K562 (cell line): ENCODE measurements around the gene ATRIP. TPM values are rescaled to one million over a fixed set of nuclear protein-coding genes. Genes with fewer than 3 reads are reported as not detected.

ENCODE experiments used
- ATAC-seq: fragments of 200-7000 bp; cut with Tn5 transposase; 3 replicates; pipeline ENCODE4 v1.9.1; 2020; ENCODE audit warnings: moderate library complexity
- BruUV-seq: library from RNA; stranded (reverse); fragments of 400-500 nt; replicated peaks from 2 replicates; lab custom pipeline; 2021; lab: Mats Ljungman, UMichigan
- CTCF ChIA-PET: fragments of 300-600 bp; formaldehyde crosslinking; extraction: SDS; loops from one replicate; lab custom pipeline; 2021; ENCODE audit warnings: low intra/inter-chr PET ratio; lab: Yijun Ruan, JAX
- POLR2A ChIA-PET: fragments of 300-600, 350-650 bp; sonication (Branson Sonifier 250); formaldehyde crosslinking; extraction: SDS; loops from one replicate; lab custom pipeline; 2021; ENCODE audit warnings: antibody characterized with exemption, inconsistent platforms; lab: Yijun Ruan, JAX
- DNase-seq, 4 experiments: peaks; one replicate each; pipeline versions ENCODE4 v3.0.0 to v3.0.0-alpha.2; 2011 to 2018; ENCODE audit warnings: low spot score in 3 of 4, mixed read lengths in 3 of 4; ENCODE audit errors: extremely low read depth in 1 of 4
- FAIRE-seq: peaks from 2 replicates; lab custom pipeline; 2011; peaks lifted over from hg19 to GRCh38; lab: Jason Lieb, UNC
- H2AFZ ChIP-seq: 2 replicates; pipeline ENCODE4 v1.6.0; 2011; ENCODE audit warnings: low read depth, low read length, control low read depth, inconsistent platforms
- H3K27ac ChIP-seq: fragments of 200-600 bp; 3 replicates; pipeline ENCODE4 v1.8.0; 2011; ENCODE audit warnings: low read depth, mild to moderate bottlenecking, control low read depth, inconsistent platforms, low read length, moderate library complexity, mixed read lengths; ENCODE audit errors: extremely low read depth
- H3K27me3 ChIP-seq, 2 experiments: fragments of 300-600 bp in 1 of 2; 2 replicates in 1 of 2; 3 replicates in 1 of 2; pipeline versions ENCODE4 v1.6.0 to v1.8.0; 2011; ENCODE audit warnings: inconsistent platforms in 2 of 2, low read length in 2 of 2, mild to moderate bottlenecking in 1 of 2, mixed read lengths in 1 of 2, moderate library complexity in 1 of 2; ENCODE audit not compliant: control insufficient read depth in 2 of 2, insufficient read depth in 2 of 2
- H3K36me3 ChIP-seq: fragments of 300-600 bp; 3 replicates; pipeline ENCODE4 v1.8.0; 2011; ENCODE audit warnings: mild to moderate bottlenecking, low read length, inconsistent platforms; ENCODE audit not compliant: control insufficient read depth, insufficient read depth
- H3K4me1 ChIP-seq, 2 experiments: fragments of 200-600 bp in 1 of 2; replicated peaks in 1 of 2; 2 replicates in 1 of 2; 3 replicates in 1 of 2; pipeline versions ENCODE4 v1.5.1 to v1.8.0; 2011; ENCODE audit warnings: inconsistent platforms in 2 of 2, low read length in 2 of 2, mild to moderate bottlenecking in 1 of 2, mixed read lengths in 1 of 2, moderate library complexity in 1 of 2; ENCODE audit not compliant: control insufficient read depth in 2 of 2, insufficient read depth in 2 of 2
- H3K4me2 ChIP-seq: 2 replicates; pipeline ENCODE4 v1.6.1; 2011; ENCODE audit warnings: low read length, control low read depth, inconsistent platforms, mixed read lengths; ENCODE audit not compliant: insufficient read depth
- H3K4me3 ChIP-seq: fragments of 200-600 bp; sonication (generic), shearing (Covaris generic); 2 replicates; pipeline ENCODE4 v1.5.1; 2016; ENCODE audit warnings: control low read depth, inconsistent platforms
- H3K79me2 ChIP-seq: fragments of 200-600 bp; 3 replicates; pipeline ENCODE4 v1.8.0; 2011; ENCODE audit warnings: low read length, inconsistent platforms; ENCODE audit not compliant: control insufficient read depth, insufficient read depth
- H3K9ac ChIP-seq, 2 experiments: 2 replicates each; pipeline versions ENCODE4 v1.6.0 to v1.6.1; 2011; ENCODE audit warnings: low read depth in 2 of 2, low read length in 2 of 2, control low read depth in 1 of 2, inconsistent platforms in 1 of 2, mild to moderate bottlenecking in 1 of 2, mixed read lengths in 1 of 2; ENCODE audit not compliant: insufficient read depth in 1 of 2
- H3K9me1 ChIP-seq: one replicate; pipeline ENCODE4 v1.6.0; 2011; ENCODE audit warnings: inconsistent platforms, mild to moderate bottlenecking, low read length, moderate library complexity; ENCODE audit not compliant: control insufficient read depth, insufficient read depth
- H3K9me3 ChIP-seq: replicated peaks from 2 replicates; pipeline ENCODE4 v1.5.1; 2011; ENCODE audit warnings: low read depth, low read length, inconsistent platforms; ENCODE audit not compliant: control insufficient read depth, insufficient read depth
- H4K20me1 ChIP-seq: replicated peaks from 2 replicates; pipeline ENCODE4 v1.6.1; 2011; ENCODE audit warnings: low read length, inconsistent platforms, mixed read lengths; ENCODE audit not compliant: control insufficient read depth, insufficient read depth
- CTBP1 ChIP-seq: fragments of 450-650 bp; IDR thresholded peaks from 2 replicates; pipeline ENCODE4 v1.6.1; 2016; ENCODE audit warnings: borderline replicate concordance
- E2F3 ChIP-seq: fragments of 250-450 bp; sonication (Bioruptor Pico); IDR thresholded peaks from 2 replicates; pipeline ENCODE4 v1.4.0; 2020; ENCODE audit warnings: mild to moderate bottlenecking
- EP300 ChIP-seq: IDR thresholded peaks from 2 replicates; pipeline ENCODE4 v1.6.1; 2012; ENCODE audit warnings: low read length, improper control_type of control experiment
- FOXK1 ChIP-seq: sonication (generic); formaldehyde crosslinking; IDR thresholded peaks from 2 replicates; pipeline ENCODE4 v1.8.0; 2022; ENCODE audit warnings: missing genetic modification reagents, mild to moderate bottlenecking, borderline replicate concordance
- NCOA1 ChIP-seq: fragments of 450-650 bp; IDR thresholded peaks from 2 replicates; pipeline ENCODE4 v1.6.1; 2016; ENCODE audit warnings: low read depth
- NR2C1 ChIP-seq, 2 experiments: fragments of 450-650 bp; IDR thresholded peaks; 2 replicates each; pipeline ENCODE4 v1.6.1; 2017; ENCODE audit warnings: mild to moderate bottlenecking in 2 of 2, antibody characterized with exemption in 1 of 2, inconsistent platforms in 1 of 2, missing compliant biosample characterization in 1 of 2, missing genetic modification characterization in 1 of 2
- NUFIP1 ChIP-seq: fragments of 450-650 bp; IDR thresholded peaks from 2 replicates; pipeline ENCODE4 v1.6.1; 2018; ENCODE audit not compliant: partially characterized antibody
- SAFB ChIP-seq: fragments of 200-400 bp; formaldehyde crosslinking; IDR thresholded peaks from 2 replicates; pipeline ENCODE4 v1.6.1; 2017; ENCODE audit warnings: low read depth, low read length, borderline replicate concordance
- ZNF124 ChIP-seq: sonication (generic); formaldehyde crosslinking; IDR thresholded peaks from 2 replicates; pipeline ENCODE4 v1.8.1; 2022; ENCODE audit warnings: missing genetic modification reagents
- ZNF561 ChIP-seq: fragments of 450-650 bp; formaldehyde crosslinking; conservative IDR thresholded peaks from 2 replicates; pipeline ENCODE4 v1.4.0; 2020; ENCODE audit warnings: mild to moderate bottlenecking, moderate library complexity
- ZNF717 ChIP-seq: fragments of 250-450 bp; sonication (Bioruptor Pico); IDR thresholded peaks from 2 replicates; pipeline ENCODE4 v1.5.0; 2021
- WGBS: fragments of 100-300 bp; shearing (Covaris generic); methylation state at CpG from one replicate; pipeline ENCODE4 v1.1.6; 2016; ENCODE audit warnings: low coverage, mixed read lengths; ENCODE audit not compliant: insufficient coverage; ENCODE audit errors: missing lambda C conversion rate; 5-methylcytosine and 5-hydroxymethylcytosine counted together
- in situ Hi-C: fragments of 300-500 bp; cut with MboI; formaldehyde crosslinking; loops from 4 replicates; pipeline ENCODE4 v1.15.0; 2018; ENCODE audit warnings: inconsistent platforms, mixed read lengths
- intact Hi-C: fragments of 100-400 bp; cut with micrococcal nuclease; formaldehyde crosslinking; loops from 2 replicates; pipeline ENCODE4 v1.14.2; 2022
- polyA plus RNA-seq, 8 experiments: library from polyadenylated mRNA; depleted of rRNA in 4 of 8; stranded (reverse) in 5 of 8; unstranded in 3 of 8; fragments of >200 nt; fragmentation: Nextera tagmentation in 2 of 8; fragmentation: Illumina TruSeq in 1 of 8; extraction: Ambion mirVana in 2 of 8; extraction: Trizol in 1 of 8; gene quantifications; 2 replicates each; pipeline versions ENCODE4 v1.2.1 to v1.2.3, GENCODE V29; 2011 to 2014; ENCODE audit warnings: inconsistent platforms in 1 of 8, missing spikeins in 1 of 8
- total RNA-seq, 7 experiments: library from RNA; depleted of rRNA in 6 of 7; stranded (reverse); fragments of >200 nt in 6 of 7; fragmentation: Illumina TruSeq in 2 of 7; extraction: Trizol in 2 of 7; gene quantifications; 2 replicates each; pipeline versions ENCODE4 v1.2.1 to v1.2.3, GENCODE V29; 2011 to 2021; ENCODE audit warnings: low replicate concordance in 1 of 7
- TF ChIP-seq, protein P1 (sequence below): sonication (generic); formaldehyde crosslinking; IDR thresholded peaks from 2 replicates; pipeline ENCODE4 v1.8.1; 2022; ENCODE audit warnings: missing genetic modification reagents
- TF ChIP-seq, protein P2 (sequence below): IDR thresholded peaks from 2 replicates; pipeline ENCODE4 v1.6.1; 2012; ENCODE audit warnings: low read depth, low read length, improper control_type of control experiment, borderline replicate concordance
- TF ChIP-seq, protein P3 (sequence below), 3 experiments: IDR thresholded peaks in 2 of 3; conservative IDR thresholded peaks in 1 of 3; 2 replicates each; pipeline ENCODE4 v1.5.1; 2011 to 2012; ENCODE audit warnings: low read length in 3 of 3, mild to moderate bottlenecking in 3 of 3, control low read depth in 2 of 3, improper control_type of control experiment in 1 of 3, inconsistent platforms in 1 of 3, low read depth in 1 of 3, mixed read lengths in 1 of 3, moderate library complexity in 1 of 3; ENCODE audit not compliant: insufficient read depth in 2 of 3
- TF ChIP-seq, protein P4 (sequence below): sonication (generic); formaldehyde crosslinking; IDR thresholded peaks from 2 replicates; pipeline ENCODE4 v1.8.1; 2023; ENCODE audit warnings: mild to moderate bottlenecking, missing genetic modification reagents

Gene ATRIP
- total and polyA plus RNA-seq, 9 of the 15 experiments (the other 6 are each of a cell fraction or from before 2014, with no cell fraction given), result 1.7 to 15.7 (median 10.5) TPM

DNA sequence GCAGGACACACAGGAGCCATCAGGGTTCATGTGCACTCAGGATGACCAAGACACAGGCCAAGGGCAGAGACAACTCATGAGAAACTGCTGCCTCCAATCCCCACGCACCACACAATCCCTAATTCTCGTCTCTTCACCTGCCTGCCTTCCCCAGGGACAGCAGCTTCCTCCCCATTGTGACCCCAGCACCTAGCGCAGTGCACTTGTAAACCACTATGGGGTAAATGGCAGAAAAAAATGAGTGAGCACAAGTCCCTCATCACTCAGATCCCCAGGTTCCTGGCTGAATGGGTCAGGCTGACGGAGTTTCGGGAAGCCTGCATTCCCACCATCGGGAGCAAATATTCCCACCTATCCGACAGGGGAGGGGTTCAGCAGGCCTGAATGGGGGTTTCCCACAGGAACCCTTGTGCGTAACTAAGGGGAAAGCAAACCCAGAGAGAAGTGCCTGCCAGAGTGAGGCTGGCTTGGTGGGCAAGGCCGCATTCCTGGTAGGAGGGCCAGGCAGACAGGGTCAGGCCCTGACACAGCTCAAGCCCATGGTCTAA, 35.4 kb upstream of the ATRIP start:
- BruUV-seq, result no TSS peak
- Histone ChIP-seq H3K9ac (no peak overlapping the region), H2AFZ (no peak overlapping the region), H3K79me2 (no peaks in the 10 kb centered on the region), H3K27me3 (no peaks in the 10 kb centered on the region), H3K36me3 (no peaks in the 10 kb centered on the region), H3K4me2 (no peak overlapping the region), H3K27ac (no peak overlapping the region), H3K9me1 (no peaks in the 10 kb centered on the region), H4K20me1 (0 out of 2 replicates have a peak, but pooled peaks cover 6% of the 10 kb centered on the region), H3K4me1 (0 out of 5 replicates have a peak, but pooled peaks cover 0 to 6% of the 10 kb centered on the region in 2 experiments), H3K9me3 (no peaks in the 10 kb centered on the region), H3K4me3 (no peak overlapping the region)
- DNase-seq, result no peak
- ChIA-PET POLR2A (interaction anchor here (1.2 kb wide), 1 partner anchor 25 kb away, joined by 3 read pairs; no protein-coding TSS in a partner anchor), CTCF (no interaction called here)
- in situ Hi-C loops (no loop called here), intact Hi-C loops (no loop called here)
- no peak for ATAC-seq
- WGBS, result 73% methylated on average over 9 of the region's 9 CpGs
- no peak for FAIRE-seq
- TF ChIP-seq, protein P1, sequence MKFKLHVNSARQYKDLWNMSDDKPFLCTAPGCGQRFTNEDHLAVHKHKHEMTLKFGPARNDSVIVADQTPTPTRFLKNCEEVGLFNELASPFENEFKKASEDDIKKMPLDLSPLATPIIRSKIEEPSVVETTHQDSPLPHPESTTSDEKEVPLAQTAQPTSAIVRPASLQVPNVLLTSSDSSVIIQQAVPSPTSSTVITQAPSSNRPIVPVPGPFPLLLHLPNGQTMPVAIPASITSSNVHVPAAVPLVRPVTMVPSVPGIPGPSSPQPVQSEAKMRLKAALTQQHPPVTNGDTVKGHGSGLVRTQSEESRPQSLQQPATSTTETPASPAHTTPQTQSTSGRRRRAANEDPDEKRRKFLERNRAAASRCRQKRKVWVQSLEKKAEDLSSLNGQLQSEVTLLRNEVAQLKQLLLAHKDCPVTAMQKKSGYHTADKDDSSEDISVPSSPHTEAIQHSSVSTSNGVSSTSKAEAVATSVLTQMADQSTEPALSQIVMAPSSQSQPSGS (CRISPR knock-in tag), result no peak
- TF ChIP-seq SAFB (no peak), ZNF124 (no peak), CTBP1 (no peak), EP300 (no peak), E2F3 (CRISPR knock-in tag) (no peak), ZNF717 (CRISPR knock-in tag) (no peak), NUFIP1 (no peak), NCOA1 (no peak), ZNF561 (CRISPR knock-in tag) (no peak), NR2C1 (IDR thresholded peaks at IDR 0.05) (no peak), NR2C1 (tag; IDR thresholded peaks at IDR 0.05) (no peak), FOXK1 (CRISPR knock-in tag) (no peak)
- TF ChIP-seq, protein P2, sequence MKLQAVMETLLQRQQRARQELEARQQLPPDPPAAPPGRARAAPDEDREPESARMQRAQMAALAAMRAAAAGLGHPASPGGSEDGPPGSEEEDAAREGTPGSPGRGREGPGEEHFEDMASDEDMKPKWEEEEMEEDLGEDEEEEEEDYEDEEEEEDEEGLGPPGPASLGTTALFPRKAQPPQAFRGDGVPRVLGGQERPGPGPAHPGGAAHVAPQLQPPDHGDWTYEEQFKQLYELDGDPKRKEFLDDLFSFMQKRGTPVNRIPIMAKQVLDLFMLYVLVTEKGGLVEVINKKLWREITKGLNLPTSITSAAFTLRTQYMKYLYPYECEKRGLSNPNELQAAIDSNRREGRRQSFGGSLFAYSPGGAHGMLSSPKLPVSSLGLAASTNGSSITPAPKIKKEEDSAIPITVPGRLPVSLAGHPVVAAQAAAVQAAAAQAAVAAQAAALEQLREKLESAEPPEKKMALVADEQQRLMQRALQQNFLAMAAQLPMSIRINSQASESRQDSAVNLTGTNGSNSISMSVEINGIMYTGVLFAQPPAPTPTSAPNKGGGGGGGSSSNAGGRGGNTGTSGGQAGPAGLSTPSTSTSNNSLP, result no peak
- TF ChIP-seq, protein P3, sequence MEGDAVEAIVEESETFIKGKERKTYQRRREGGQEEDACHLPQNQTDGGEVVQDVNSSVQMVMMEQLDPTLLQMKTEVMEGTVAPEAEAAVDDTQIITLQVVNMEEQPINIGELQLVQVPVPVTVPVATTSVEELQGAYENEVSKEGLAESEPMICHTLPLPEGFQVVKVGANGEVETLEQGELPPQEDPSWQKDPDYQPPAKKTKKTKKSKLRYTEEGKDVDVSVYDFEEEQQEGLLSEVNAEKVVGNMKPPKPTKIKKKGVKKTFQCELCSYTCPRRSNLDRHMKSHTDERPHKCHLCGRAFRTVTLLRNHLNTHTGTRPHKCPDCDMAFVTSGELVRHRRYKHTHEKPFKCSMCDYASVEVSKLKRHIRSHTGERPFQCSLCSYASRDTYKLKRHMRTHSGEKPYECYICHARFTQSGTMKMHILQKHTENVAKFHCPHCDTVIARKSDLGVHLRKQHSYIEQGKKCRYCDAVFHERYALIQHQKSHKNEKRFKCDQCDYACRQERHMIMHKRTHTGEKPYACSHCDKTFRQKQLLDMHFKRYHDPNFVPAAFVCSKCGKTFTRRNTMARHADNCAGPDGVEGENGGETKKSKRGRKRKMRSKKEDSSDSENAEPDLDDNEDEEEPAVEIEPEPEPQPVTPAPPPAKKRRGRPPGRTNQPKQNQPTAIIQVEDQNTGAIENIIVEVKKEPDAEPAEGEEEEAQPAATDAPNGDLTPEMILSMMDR (IDR thresholded peaks at IDR 0.05 in 2 of 3, conservative IDR thresholded peaks at IDR 0.05 in 1 of 3; ENCODE audit: insufficient read depth in 2 of 3, low read depth in 1 of 3, low read length in 3 of 3), result no peak
- TF ChIP-seq, protein P4, sequence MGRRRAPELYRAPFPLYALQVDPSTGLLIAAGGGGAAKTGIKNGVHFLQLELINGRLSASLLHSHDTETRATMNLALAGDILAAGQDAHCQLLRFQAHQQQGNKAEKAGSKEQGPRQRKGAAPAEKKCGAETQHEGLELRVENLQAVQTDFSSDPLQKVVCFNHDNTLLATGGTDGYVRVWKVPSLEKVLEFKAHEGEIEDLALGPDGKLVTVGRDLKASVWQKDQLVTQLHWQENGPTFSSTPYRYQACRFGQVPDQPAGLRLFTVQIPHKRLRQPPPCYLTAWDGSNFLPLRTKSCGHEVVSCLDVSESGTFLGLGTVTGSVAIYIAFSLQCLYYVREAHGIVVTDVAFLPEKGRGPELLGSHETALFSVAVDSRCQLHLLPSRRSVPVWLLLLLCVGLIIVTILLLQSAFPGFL, result no peak
